DMS114 treated with DMSO at 0.1 percent for 48 hours (cell line): ENCODE measurements around the gene ITGBL1.

Experiments used
- DNase-seq: peaks from one replicate; lab custom pipeline; 2025; ENCODE audit not compliant: unreplicated experiment; lab: John Stamatoyannopoulos, UW

Gene ITGBL1

GRCh38 chr13:101695870-101696516, 243.5 kb downstream of the ITGBL1 start:
- no peak for DNase-seq

DNA sequence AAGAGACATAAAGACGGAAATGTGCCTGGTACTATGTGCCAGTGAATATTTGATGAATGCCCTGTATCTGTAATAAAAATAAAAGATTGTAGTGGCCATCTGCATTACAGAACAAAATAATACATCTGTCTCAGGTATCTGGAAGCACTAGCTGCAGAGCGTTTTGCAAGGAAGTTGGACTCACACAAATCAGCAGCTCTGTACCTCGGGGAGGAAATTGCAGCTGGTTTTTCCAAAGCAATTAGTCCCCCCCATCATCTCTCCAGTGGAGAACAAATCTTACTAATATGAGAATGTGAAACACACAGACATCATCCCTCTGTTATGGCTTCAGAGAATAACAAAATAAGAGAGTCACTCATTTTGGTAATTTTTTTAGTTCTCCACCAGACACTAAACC, 245.3 kb downstream of the ITGBL1 start:
- DNase-seq, result no peak

DNA sequence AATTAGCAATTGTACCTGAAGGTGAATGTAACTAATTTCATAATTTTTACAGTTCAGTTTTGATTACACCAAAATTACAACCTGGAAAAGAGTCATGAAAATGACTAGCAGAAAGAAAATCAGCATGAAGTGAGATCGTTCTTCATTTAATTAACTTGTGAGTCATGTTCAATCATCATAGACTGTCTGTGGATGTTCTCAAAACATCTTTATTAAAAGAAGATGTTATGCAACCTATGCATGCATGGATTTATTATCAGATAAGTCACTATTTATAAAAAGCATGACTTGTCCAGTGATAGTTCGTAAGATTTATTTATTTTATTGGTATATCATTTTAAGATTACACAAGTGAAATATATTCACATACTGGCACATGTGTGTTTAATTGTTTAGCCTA, 245.9 kb downstream of the ITGBL1 start:
- DNase-seq, result no peak

GRCh38 chr13:101700598-101700997, 248.1 kb downstream of the ITGBL1 start:
- DNase-seq, result no peak

DNA sequence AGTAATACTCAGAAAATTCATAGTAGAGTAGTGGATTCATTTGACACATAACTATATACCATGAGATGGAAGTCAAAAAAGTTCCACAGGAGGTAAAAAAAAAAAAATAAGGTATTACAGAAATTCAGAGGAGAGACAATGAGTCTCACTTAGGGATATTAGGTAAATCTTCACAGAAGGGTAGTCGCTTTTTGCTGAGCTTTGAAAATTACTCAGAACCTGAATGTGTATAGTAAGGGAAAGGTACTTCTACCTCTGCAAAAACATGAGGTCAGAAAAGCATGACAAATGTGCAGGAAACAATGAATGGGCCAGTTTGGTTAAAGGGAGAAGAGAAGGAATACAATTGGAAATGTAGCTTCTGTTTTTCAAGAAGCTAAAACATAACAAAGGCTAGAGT, 250.6 kb downstream of the ITGBL1 start:
- DNase-seq, result no peak

- DNase-seq, result no peak
Measured at GRCh38 chr13:101703838-101704237, 251.4 kb downstream of the ITGBL1 start.

DNA sequence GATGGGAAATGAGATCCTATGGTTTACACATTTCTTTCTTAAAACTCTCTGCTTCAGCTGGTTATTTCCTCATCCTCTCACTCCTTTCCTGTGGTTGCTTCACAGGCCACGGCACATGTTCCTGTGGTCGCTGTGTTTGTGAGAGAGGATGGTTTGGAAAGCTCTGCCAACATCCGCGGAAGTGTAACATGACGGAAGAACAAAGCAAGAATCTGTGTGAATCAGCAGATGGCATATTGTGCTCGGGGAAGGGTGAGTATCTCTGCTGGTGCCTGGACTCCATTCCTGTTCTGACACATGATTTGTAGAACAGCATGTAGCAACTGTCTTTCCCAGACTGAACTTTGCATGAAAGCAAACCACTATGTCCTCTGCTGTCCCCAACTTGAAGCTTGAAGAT, 254.2 kb downstream of the ITGBL1 start:
- DNase-seq, result no peak

DNA sequence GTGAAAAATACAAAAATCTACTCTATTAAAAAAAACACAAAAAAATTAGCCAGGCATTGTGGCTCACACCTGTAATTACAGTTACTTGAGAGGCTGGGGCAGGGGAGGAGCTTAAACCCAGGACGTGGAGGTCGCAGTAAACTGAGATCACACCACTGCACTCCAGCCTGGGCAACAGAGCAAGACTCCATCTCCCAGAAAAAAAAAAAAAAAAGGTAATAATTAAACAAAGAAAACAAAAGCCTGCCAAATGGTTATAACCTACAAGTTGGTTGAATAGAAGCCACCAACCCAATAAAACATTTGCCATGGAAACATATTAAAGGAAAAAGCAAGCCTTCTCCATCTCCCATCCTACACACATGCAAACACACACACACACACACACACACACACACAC, 255.2 kb downstream of the ITGBL1 start:
- no peak for DNase-seq

DNA sequence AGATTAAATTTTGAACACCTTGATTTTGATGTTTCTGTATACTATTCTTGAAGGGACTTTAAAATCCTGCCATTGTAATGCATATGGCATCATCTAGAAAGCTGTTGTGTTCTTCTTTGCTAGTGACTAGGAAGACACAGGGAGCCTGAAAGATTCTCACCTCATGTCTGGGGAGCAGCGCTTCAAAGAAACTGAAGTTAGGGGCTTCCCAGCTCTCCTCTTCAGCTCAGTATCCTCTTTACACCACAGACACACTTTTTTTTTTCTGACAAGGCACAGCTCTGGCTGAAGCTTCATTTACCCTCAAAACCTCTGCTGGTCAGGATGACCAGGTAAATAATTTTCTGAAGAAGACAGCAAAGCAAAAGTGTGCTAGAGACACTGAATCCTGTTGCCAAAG, 255.6 kb downstream of the ITGBL1 start:
- DNase-seq, result no peak

DNA sequence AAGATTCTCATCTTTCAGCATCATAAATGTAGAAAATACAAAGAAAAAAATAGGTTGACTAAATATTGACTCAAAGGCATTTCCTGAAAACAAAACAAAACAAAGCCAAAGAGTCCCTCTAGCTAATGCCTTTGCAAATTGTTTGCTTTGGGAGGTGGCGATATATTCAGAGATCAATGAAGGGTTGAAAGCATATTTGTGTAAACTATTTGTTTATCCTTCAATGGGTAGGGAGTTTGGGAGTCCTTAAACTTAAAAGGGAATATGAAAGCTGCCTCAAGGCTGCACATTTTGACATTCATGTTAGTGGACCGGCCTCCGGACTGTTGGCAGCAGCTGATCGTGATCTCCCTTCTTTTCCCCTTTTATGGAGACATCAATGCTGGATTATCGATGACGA, 257.5 kb downstream of the ITGBL1 start:
- no peak for DNase-seq

GRCh38 chr13:101711307-101712025, 259.0 kb downstream of the ITGBL1 start:
- DNase-seq, result no peak

DNA sequence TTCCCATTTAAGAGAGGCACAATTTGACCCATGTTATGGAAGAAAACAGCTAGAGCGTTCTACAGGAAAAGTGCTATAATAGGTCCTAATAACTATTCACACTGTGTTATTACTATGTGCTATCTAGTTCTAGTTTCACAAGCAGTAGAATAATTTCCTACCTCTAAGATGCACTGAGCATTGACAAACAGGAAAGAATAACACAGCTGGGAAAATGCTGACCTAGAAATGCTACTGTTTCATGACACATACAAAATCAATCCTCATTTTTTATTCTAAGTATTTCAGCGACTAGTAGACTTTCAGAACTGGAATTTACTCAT, 259.5 kb downstream of the ITGBL1 start:
- no peak for DNase-seq

DNA sequence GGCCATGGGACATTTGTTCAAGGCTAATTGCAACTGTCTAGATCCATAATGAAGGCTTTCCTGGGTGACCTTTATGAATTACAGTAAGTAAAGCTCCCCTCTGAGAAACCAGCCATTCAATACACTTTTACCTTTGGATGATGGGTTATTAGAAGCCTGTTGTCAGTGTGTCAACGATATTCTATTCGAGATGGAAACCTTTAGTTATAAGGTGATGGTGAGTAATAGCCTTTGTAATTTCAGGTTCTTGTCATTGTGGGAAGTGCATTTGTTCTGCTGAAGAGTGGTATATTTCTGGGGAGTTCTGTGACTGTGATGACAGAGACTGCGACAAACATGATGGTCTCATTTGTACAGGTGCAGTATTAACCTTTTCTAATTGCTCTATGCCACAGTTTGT, 261.7 kb downstream of the ITGBL1 start:
- no peak for DNase-seq

GRCh38 chr13:101717353-101717752, 264.9 kb downstream of the ITGBL1 start:
- no peak for DNase-seq

DNA sequence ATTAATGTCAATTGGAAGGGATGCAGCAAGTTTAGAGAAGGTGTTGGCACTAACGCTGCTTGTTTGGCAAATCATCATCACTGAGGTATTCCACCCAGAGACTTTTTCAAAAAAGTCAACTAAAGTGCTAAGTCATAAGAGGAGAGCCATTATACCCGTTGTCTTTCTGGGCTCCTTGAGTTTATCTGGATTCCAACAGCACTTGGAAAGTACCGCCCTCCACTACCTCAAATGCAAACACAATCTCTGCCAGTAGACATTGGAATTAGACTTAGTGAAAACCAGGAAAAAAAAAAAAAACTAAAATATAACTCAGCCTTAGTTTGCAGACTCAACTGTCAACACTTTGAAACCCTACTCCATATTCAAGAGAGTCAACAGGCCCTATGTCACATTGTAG, 266.0 kb downstream of the ITGBL1 start:
- no peak for DNase-seq

DNA sequence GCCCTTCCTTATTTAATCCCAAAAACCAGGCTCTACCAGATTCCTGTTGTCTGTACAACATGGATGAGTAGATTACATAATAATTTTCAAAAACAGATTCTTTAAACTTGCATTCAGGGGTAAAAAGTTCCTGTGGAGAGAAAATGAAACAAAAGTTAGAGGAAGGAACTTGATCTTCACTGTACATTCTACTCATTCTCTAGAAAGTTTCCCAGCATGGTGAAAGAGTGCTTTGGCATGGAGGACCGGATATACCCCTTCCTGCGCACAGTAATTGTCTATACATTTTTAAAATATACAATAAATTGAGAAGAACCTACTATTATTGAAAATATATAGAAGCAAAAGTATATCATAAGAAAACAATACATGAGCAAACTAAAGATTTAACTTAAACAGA, 274.2 kb downstream of the ITGBL1 start:
- DNase-seq, result no peak

DNA sequence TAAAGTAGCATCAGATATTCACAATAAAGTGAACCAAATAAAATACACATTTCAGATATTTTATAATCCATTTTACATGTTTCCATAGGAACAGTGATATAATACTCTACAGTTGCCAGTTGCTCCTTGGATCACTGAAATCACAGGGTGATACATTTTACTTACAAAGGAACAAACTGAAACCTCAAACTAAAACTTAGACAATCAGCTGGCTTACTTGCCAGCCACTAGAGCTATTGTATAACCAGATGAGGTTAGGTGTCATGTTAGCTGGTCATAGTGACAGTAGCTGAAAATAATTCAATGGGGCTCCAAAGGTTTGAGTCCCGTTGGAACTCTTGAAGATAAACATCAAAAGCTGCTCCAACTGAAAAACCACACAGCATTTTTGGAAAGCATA, 274.6 kb downstream of the ITGBL1 start:
- no peak for DNase-seq

GRCh38 chr13:101728021-101728420, 275.5 kb downstream of the ITGBL1 start:
- no peak for DNase-seq

GRCh38 chr13:101728615-101729014, 276.1 kb downstream of the ITGBL1 start:
- no peak for DNase-seq

DNA sequence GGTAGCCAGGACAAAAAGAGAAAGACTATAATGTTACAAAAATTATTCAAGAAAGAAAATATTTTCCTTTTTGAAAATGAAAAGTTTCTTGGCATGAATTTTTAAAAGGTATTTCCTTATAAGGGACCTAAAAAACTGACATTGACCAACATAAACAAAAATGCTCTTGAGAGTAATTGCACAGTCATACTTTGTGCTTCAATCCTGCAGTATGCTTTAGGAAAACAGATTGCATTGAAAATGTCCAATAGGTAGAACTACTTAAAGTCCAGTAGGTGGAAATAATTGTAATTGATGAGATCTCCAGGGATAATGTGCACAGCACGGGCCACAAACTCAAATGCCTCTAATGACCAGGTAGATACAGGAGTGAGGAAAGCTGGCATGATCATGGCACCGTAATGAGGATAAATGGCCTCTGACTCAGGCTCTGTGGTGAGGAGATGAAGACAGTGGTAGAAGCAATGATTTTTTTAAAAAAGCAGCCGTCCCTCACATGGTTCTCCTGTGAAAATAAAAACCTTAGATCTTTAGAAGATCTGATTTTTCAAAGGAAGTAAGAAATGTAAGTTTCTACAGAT, 278.0 kb downstream of the ITGBL1 start:
- DNase-seq, result no peak

GRCh38 chr13:101736566-101736965, 284.1 kb downstream of the ITGBL1 start:
- no peak for DNase-seq

- no peak for DNase-seq
Measured at GRCh38 chr13:101738336-101738735, 285.9 kb downstream of the ITGBL1 start.
